Measurements from ENCODE around the gene ZNF785.
"Not testable (repeated sequence)": the region's sequence is repeated elsewhere in the genome, so short reads cannot be mapped to it uniquely, and the experiment has no call there.

ZNF785 gene

GRCh38 chr16:30585400-30586191, at the start of gene ZNF785:
Gene ZNF785 (minus strand): TSS chr16:30585697. CDS start chr16:30585611, 86 bp downstream.
- no peak for FAIRE-seq

GRCh38 chr16:30633526-30633925, 48.0 kb upstream of the ZNF785 start:
- FAIRE-seq = no peak

- FAIRE-seq = not testable (repeated sequence)
Measured at GRCh38 chr16:30632454-30632853, 47.0 kb upstream of the ZNF785 start.

DNA sequence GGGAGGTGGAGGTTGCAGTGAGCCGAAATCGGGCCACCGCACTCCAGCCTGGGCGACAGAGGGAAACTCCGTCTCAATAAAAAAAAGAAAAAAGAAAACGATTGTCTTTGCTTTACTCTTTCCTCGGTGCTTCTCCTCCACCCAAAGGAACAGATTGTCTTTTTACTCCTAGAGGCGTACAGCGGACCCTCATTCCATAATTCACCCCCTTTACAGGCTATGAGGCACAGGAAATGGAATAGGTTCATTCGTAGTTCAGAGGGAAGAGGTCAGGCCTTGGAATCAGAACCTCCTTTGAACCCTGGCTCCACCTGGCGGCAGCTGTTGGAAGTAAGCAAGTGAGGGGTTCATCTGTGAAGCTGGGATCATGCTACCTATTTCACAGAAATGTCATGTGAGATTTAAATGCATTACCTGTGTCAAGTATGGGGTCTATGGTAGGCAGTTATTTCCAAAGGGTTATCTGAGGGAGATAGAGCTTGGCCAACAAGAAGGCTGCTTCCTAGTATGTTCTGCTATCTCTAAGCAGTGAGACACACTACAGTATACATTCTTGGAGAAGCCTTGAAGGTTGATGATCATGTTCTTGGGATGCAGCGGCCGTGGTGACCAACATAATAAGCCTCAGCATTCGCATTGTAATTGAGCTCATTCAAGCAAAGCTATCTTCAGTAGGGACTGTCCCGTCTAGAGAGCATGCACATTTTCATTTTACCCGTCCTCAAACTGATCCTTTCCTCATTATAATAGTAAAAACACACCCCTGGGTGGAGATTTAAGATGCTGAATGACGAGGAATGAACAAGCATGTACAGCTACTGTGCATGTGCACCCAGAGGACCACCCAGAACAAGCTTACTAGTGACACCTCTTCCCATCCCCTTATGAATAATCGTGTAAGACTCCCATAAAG, 43.4 kb upstream of the ZNF785 start:
- FAIRE-seq = peak; percentile 62

GRCh38 chr16:30626236-30626635, 40.7 kb upstream of the ZNF785 start:
- FAIRE-seq = no peak

GRCh38 chr16:30623536-30624283, 38.2 kb upstream of the ZNF785 start:
- FAIRE-seq = no peak

- FAIRE-seq = no peak
Measured at GRCh38 chr16:30622455-30623032, 37.0 kb upstream of the ZNF785 start.

DNA sequence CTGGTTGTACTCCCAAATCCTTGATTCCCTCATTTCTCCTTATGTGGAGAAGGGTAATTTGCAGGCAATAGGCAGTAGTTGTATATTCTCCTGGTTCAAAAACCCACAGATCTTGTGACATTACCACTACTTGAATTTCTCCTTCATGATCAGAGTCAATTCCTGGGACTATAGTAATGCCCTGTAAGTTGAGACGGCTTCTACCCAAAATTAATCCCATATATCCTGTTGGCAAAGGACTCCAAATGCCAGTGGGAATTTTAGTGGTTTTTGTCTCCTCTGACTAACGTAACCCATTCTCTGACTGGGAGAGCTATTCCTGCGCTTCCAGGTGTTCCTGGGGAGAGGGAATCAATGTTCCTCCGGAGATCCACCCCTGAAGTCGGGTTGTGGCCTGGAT, 36.3 kb upstream of the ZNF785 start:
- FAIRE-seq = no peak

DNA sequence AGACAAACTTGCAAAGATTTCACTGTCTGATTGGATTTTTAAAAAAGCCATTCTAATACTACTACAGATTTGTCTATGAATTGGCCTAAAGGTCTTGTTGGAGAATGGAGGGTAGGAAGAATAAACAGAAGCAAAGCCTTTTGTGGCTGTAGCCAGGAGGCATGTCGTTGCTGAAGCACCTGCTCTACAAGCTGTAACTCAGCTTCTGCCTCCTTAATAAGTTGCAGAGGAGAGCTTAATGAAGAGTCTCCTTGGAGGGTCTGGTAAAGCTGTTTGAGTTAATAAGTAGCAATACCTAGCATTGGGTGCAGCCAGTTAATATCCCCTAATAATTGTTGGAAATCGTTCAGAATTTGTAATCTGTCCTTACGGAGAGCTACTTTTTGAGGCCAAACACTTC, 34.7 kb upstream of the ZNF785 start:
- FAIRE-seq = no peak

GRCh38 chr16:30619638-30620037, 34.1 kb upstream of the ZNF785 start:
- no peak for FAIRE-seq

DNA sequence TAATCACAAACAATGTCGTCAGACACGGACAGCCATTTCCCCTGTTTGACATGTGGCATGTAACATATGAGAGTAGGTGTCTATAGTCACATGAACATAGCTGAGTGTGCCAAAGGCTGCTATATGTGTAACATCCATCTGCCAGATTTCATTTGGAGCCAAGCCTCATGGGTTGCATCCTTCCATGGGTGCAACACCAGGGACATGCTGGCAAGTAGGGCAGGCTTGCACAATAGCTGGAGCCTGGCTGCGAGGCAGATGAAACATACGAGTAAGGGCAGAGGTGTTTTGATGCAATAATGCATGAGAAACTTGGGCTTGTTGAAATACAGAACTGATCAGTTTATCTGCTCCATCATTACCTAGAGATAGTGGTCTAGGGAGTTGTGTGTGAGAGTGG, 33.7 kb upstream of the ZNF785 start:
- FAIRE-seq = no peak

DNA sequence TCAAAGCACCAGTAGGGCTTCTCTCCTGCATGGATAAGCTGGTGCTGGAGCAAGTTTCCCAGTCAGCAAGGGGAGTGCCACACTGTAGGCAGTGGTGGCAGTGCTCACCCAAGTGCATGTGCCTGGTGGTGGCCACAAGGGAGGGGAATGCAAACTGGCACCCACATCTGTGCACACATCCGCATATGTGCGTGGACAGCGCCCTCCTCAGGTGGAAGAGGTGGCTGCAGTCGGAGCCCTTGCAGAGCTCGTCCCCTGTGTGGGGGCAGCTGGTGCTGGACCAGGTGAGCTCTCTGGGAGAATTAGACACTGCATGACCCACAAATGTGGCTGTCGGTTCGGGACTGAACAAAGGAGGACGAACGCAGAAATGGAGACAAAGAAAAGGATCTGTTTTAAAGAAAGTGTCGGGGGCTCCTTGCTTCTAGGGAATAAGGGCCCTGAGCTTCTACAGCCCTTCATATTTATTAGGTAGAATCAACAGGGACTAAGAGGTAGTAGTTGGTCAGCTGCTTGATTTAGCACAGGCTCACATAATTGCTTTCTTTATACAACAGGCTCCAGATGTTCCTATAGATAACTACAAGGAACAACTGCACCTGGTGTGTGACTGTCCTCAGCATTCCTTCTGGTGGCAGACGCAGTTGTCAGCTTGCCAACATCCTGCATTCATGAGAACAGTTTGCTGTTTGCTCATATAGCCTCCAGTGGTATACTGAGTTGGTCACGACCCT, 30.0 kb upstream of the ZNF785 start:
- no peak for FAIRE-seq

DNA sequence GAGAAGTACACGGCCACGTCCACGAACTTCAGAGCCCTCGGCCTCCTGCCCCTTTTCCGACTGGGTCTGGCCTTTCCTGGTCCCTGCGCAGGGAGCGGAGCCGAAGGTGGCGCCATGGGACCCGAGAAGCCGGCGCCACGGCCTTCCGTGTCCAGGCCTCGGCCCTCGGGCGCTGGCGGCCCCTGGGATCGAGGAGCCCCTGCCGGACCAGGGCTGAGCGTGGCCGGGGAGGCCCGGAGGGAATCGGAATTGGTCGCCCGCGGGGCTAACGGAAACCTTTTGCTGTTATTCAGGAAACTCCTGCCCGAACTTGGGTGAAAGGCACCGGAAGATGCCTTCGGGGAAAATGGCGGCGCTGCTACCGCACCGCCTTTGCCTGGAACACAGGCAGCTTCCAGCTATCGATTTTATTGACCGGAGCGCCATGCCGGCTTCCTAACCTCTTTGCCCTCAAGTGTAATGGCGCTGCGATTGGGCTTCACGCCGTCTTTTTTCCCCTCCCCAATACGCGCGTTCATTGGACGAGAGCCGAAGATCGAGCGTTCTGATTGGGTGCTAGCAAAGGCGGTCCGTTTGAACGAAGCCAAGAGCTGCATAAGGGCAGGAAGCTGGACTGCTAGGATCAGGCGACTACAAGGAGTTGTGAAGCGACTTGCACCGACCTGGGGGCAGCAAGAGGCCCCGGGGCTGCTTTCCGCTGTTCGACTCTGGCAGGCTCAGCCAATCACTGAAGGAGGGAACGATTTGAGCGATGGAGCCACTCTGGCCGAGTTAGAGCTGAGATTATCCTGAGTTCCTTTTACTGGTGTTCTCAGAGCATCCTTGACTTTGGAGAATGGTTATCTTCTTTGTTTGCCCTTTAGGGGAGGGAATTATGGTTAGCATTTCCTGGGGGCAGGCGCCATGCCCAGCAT, 24.7 kb upstream of the ZNF785 start, which contains the start of gene ZNF689:
Gene ZNF689, minus strand, starts transcription at position 464 of the 914 bp plus-strand sequence. Its CDS starts 348 bp downstream, at position 116.
- FAIRE-seq = peak; percentile 95

- no peak for FAIRE-seq
Measured at GRCh38 chr16:30609002-30609925, 23.8 kb upstream of the ZNF785 start.

- FAIRE-seq = no peak
Measured at GRCh38 chr16:30606004-30606403, 20.5 kb upstream of the ZNF785 start.

DNA sequence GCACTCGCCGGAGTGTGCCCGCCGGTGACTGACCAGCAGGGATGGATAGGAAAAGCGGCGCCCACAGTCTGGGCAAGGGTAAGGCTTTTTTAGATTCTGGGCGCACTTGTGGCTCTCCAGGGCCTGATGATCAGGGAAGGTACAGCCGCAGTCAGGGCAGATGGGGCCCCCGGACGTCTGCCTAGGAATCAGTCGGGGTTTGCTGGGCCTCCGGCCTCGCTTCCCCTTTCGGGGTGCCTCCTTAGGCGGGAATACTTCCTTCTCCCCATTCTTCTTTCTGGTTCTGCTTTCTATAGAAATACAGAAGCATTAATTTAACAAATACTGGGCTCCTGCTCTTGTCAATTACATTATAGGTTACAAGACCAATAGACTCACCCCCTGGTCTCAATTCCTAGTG, 19.7 kb upstream of the ZNF785 start:
- FAIRE-seq = no peak

GRCh38 chr16:30604316-30604947, 18.9 kb upstream of the ZNF785 start:
- no peak for FAIRE-seq

DNA sequence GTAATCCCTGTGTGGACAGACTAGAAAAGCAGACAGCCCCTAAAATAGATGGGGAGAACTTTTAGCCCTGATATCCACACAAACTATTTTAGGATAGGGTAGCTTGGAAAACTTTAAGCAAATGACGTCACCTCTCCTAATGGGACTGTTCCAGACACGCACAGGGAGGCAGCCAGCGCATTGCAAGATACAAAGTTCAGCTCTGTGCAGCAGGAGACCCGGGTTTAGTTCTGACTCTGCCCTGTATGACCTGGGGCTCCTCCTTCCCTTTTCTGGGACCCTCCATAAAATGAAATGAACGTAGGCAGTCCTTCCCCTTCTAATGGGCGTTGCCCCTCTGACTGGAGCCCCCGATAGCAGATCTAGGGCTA, 18.4 kb upstream of the ZNF785 start:
- FAIRE-seq = no peak

DNA sequence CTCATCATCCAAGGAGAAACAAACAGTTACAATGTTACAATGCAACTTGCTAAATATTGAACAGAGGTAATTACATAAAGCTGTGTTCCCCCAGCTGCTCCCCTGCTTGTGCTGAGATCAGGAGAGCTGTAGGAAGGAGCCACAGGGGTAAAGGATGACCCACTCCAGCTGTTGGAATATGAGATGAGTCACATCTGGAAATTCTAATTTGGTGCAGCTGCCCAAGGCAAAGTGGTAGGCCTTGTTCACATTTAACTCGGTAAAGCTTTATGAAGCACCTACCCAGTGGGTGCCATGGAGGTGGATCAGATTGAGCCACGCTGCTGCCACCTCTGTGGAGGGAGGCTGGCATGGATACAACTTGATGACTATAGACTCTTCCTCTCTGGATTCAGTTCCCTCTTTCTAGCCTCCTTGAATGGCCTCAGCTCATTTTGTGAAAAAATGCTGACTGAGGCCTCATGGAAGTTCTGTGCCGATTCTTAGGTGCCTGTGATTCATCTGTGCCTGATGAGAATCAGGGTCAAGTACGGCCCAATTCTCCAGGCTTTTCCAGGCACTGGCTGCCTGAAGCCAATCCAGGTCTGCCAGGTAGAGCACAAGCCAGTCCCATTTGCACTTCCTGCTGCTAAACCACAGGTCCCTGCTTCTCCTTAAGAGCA, 17.2 kb upstream of the ZNF785 start:
- FAIRE-seq = no peak

Measured in A204.1 (cell line).